GM19099 (cell line): ENCODE data around the gene SUPT6H.

Source experiments
- POLR2A ChIP-seq: IDR thresholded peaks from 3 replicates; pipeline ENCODE4 v1.6.1; 2011; ENCODE audit warnings: low read depth; ENCODE audit not compliant: insufficient read length; ENCODE audit errors: extremely low read depth

Gene SUPT6H

GRCh38 chr17:28682655-28683054 lies 20.6 kb downstream of the SUPT6H start:
- TF ChIP-seq POLR2A, result no peak

DNA sequence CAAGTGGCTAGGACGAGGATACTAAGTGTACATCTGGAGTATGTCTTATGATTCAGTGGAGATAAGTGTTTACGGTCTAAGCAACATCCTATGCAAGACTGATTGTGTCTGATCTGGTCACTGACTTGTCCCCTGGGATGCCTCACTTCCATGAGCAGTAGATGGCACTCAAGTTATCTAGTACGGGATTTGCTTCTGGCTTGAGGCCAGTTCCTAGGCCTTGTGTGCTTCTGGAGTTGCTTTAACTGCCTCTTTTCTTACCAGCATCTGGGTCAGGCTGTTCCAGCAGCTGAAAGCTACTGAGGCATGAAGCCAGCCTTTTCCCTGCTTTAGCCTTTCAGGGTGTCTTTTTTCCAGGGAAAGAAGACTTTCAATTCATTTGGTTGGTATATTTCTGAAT lies 23.0 kb downstream of the SUPT6H start:
- TF ChIP-seq POLR2A, result no peak

DNA sequence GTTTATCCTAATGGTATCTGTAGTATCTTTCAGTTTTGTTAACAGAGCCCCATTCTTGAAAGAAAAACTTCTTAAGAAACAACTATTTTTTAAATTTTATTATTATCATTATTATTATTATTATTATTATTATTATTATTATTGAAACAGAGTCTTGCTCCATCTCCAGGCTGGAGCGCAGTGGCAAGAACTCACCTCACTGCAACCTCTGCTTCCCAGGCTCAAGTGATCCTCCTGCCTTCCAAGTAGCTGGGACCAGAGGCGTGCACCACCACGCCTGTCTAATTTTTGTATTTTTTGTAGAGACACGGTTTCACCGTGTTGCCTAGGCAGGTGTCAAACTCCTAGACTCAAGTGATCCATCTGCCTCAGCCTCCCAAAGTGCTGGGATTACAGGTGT lies 23.4 kb downstream of the SUPT6H start:
- TF ChIP-seq POLR2A, result no peak

- TF ChIP-seq POLR2A, result no peak
These were observed 24.3 kb downstream of the SUPT6H start for GRCh38 chr17:28686296-28686695.

DNA sequence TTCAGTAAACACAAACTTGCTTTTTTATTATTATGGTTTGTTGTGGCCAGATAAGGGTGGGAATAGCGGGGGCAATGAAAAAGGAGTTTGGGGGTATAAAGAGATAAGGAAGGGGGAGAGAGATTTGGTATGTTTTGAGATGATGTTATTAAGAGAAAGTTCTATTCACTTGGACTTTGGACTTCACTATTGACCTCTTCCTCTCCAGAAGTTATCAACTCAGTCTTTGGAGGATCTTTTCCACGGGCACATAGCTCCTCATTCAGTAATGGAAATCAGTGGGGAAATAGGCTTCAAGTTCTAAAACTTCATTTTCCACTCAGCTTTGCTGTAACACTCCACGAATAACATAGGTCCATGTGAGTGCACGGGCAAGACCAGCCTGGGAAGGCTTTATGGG lies 26.5 kb downstream of the SUPT6H start:
- no peak for TF ChIP-seq POLR2A

DNA sequence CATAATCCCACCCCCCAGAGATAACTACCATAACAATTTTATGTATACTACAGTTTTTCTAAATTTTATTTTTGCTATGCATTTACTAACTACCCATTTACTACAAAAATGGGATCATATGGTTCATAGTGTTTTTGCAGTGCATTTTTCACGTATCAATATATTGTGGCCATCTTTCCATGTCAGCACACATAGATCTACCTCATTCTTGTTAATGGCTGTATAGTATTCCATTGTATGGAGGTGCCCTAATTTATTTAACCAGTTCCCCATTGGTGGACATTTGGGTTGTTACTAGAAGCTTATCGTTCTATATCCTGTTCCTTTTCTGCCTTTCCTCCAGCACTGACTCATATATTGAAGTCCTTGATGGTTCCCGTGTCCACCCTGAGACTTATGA lies 27.0 kb downstream of the SUPT6H start:
- no peak for TF ChIP-seq POLR2A

DNA sequence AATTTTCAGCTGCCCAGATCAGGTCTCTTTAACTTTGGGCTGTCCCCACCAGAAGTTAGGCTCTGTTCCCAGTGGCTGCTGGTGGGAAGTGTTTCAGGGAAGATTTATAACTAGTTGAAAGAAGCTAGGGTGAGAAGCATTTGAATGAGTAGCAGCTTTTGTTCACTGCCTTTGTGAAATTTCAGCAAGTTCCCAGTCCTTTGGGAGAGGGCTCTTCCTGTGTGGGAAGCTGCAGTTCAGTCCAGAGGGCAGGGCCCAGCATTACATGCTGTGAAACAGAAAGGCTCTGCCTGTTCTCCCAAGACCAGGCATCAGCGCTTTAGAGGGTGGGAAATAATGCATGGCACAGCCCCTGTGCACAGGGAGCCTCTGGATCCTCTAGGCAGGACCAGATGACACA lies 31.9 kb downstream of the SUPT6H start:
- TF ChIP-seq POLR2A, result no peak

GRCh38 chr17:28698253-28698941 lies 36.4 kb downstream of the SUPT6H start:
- TF ChIP-seq POLR2A, result no peak

DNA sequence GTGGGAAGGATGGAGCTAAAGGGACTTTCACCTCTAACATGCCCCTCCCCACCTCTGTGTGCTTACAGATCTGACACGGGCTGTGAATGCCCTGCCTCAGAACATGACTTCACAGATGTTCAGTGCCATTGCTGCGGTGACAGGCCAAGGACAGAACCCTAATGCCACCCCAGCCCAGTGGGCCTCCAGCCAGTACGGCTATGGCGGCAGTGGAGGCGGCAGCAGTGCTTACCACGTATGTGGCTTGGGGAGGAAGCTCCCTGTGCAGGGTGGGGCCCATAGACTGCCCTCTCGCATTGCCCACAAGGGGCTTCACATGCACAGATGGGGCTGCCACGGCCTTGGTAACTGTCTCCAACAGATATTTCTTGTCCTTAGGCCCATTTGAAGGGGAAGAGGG lies 38.3 kb downstream of the SUPT6H start:
- no peak for TF ChIP-seq POLR2A

GRCh38 chr17:28700830-28701492 lies 39.0 kb downstream of the SUPT6H start:
- no peak for TF ChIP-seq POLR2A

DNA sequence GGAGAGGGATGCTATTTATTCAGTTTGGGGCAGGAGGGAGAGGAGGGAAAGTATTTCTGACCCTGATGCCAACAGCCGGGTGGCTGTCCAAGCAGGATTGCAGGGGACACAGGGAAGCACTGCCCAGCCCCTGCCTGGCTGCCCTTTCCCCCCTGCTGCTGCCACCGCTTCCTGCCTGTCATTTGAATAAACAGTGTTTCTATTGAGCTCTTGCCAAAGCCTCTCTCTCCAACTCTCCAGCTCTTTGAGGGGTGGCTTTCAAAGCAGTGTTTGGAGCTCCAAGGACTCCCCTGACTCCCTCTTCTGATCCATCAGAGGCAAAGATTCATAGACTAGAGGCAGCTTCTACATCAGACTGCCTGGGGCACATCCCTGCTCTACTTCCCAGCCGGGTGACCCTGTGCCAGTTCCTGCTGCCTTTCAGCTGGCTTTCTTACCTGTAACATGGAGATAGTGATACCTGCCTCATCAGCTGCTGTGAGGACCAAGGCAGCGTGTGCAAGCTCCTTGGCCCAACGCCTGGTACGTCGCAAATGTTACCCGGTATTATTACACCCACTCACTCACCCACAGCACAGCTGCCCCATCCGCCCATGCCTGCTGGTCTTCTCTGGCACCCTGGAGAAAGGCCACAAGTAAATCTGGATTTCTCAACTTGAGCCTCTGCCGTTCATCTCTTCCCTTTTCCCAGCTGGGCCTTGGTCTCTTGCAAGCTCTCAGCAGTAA lies 40.2 kb downstream of the SUPT6H start:
- no peak for TF ChIP-seq POLR2A

- no peak for TF ChIP-seq POLR2A
These were observed 40.7 kb downstream of the SUPT6H start for GRCh38 chr17:28702752-28703150.

GRCh38 chr17:28703552-28704218 lies 41.7 kb downstream of the SUPT6H start:
- TF ChIP-seq POLR2A, result no peak

GRCh38 chr17:28704219-28704858 lies 42.3 kb downstream of the SUPT6H start:
- TF ChIP-seq POLR2A, result no peak

DNA sequence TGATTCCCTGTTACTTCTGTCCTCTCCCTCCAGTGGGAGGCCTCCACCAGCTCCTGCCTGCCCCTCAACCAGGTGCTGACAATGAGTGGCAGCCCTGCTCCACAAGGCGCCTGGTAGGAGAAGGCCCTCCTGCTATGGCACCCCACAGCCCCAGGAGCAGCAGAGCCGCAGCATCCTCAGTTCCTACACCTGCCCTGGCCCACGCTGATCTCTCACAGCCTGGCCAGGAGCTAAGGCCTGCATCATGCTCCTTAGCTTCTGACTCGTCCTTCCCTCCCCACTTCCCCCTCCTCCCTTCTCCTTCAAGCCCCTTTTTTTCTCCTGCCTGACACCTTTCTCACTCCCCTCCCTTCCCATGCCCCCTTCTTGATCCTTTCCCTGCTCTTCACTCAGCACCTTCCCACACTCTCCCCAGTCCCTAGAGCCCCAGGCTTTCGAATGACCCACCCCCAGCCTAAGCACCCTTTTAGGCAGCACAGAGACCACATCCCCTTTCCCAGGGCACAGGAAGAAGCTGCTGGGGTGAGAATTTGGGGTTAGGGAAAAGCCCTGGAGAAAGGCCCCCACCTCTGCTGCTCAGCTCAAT lies 43.2 kb downstream of the SUPT6H start:
- TF ChIP-seq POLR2A, result no peak
